Left renal pelvis (tissue), 4 donors: ENCODE measurements around the gene DOCK1. TPM values are rescaled to one million over a fixed set of nuclear protein-coding genes. Genes with fewer than 3 reads are reported as not detected.

Source experiments
- DNase-seq, 4 donors: peaks; one replicate each; pipeline ENCODE4 v3.0.0-alpha.2; 2013; ENCODE audit warnings: low read depth in 4 of 4, low spot score in 3 of 4
- polyA plus RNA-seq, 4 donors: library from polyadenylated mRNA; unstranded; fragments of 120-200 nt; gene quantifications; one replicate each; pipeline ENCODE4 v1.2.1, GENCODE V29; 2013; ENCODE audit not compliant: insufficient read length in 4 of 4

DOCK1 gene
- polyA plus RNA-seq, 4 donors: 62.7 to 68.3 (median 66.4) TPM

DNA sequence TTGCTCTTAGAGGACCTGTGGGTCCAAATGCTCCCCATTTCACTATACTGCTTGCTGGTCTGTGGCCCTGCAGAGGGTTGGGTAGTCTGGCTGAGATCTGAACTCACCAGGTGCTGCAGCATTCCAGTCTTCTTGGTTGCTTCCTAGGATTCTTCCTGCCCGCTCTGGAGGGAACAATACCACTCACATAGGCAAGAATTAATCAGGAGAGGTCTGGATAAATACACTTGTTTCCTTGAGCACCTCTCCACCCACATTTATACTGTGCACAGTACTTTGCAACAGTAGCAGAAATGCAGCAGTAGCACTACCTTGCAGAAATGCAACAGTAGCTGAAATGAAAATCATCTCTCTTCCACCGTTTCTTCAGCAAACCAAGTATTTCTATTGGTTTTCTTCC, 165.9 kb downstream of the DOCK1 start:
- DNase-seq: no peak

DNA sequence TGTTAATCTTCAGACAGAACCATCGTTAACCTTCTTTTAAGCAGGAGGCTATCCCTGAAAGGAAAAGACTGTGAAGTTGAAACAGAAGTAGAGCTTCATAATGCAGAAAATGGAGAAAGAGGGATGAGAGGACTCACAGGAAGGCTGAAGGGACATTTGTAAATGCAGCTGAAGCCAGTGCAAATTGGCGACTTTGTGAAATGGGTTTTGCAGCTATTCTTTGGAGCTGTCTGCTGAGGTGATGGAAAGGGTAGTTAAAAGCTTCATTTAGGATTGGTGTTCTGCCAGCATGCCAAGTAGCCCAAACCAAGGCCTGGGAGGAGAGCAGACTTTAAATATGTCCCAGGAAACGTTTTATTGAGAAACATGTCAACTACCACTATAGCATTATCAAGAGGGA, 168.4 kb downstream of the DOCK1 start:
- DNase-seq: no peak

DNA sequence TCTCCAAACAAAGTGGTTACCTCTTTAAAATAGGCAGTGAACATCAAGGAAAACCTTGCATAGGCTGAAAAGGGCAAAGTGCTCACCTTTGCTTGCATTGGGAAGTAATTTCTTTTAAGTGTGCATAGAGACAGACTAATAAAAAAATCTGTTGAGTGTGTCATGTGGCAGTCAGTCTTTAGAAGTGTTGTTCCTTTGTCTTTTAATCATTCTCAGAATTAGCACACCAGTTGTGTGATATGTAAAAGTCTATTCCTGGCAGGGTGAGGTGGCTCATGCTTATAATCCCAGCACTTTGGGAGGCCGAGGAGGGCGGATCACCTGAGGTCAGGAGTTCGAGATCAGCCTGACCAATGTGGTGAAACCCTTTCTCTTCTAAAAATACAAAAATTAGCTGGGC, 174.2 kb downstream of the DOCK1 start:
- DNase-seq: no peak

DNA sequence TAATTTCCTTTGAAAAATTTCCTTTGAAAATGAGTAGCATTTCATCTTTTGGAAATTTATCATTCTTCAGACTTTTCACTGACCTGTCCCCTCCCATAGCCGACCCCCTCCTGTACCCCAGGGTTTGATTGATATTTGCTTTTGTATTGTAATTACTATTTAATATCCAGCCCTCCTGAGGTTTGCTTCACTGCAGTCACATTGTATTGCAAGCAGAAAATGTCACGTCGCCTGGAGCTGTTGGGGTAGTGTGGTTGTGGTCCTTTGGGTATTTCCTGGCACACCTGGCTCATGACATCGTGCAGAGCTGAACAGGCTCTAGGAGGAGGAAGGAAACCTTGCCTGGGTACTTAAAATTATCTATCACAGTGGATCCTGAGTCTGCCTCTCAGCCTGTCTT, 175.1 kb downstream of the DOCK1 start:
- no peak for DNase-seq

DNA sequence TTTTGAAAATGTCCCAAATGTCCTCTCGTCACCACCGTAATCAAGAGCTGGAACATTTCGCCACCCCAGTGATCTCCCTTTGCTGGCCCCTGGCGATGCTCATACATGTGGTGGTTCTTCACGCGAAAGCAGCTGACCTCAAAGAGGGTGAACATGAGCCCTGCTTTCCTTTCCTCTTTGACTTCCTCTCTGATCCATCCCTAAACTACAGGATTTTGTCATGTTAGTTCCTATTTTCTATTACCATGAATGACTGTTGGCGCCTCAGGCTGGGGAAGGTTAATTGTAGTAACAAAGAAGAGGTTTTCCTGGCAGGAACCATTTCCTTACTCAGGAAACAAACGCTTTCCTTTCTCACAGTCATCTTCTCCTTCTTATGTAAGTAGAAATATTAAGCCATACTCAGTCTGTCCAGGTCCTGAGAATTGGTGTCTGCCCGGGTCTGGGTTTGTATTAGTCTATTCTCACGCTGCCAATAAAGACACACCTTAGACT, 176.7 kb downstream of the DOCK1 start:
- no peak for DNase-seq

DNA sequence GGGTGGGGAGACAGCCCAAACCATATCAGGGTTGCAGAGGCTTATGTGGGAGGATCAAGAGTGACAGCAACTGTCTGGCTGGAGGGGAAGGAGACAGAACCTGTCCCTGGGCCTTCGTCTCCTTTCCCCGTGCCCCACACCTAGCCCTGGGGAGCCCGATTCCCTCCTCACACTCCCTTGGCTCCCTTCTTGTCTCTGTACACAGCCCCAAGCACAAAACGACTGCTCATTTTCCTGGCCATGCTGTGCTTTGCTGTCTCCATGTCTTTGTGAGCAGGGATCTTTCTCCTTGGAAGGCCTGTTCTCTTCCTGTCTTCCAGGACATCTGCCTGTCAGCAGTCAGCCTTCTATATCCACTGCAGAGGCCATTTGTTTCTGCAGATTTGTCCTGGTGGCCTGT, 177.4 kb downstream of the DOCK1 start:
- DNase-seq: no peak

DNA sequence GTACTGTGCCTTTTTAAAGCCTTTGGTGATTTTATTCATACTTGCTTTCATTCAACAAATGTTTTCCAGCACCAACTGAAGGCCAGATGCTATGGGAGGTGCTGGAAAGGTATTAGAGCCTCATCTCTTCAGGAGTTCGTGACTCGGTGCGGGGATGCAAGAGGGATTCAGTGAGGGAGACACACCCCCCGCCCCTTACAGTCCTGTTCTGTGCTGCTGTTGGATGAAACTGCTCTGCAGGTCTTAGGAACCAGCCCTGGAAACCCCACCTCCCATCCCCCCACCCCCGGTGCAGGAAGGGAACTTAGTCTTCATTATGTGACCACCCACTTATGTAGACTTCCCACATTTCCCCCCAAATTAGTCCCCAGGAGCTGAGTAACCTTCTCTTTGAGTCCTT, 180.7 kb downstream of the DOCK1 start:
- no peak for DNase-seq

DNA sequence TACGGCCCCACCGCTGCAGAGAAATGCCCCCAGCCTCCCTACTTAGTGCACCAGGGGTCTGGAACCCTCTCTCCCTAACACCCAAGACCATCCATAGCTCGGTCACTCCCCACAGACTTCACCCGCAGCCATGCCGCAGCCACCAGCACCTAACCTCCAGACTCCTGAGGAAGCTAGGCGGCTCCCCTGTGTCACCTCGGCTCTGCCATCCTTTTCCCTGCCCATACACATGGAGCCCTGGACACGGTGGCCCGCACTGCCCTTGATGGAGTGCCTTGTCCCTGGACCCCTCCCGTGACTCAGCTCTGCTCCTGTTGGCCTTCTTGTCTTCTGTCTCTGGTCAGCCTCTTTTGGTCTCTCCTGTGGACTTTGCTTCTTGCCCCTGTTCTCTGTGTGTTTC, 183.7 kb downstream of the DOCK1 start:
- no peak for DNase-seq

DNA sequence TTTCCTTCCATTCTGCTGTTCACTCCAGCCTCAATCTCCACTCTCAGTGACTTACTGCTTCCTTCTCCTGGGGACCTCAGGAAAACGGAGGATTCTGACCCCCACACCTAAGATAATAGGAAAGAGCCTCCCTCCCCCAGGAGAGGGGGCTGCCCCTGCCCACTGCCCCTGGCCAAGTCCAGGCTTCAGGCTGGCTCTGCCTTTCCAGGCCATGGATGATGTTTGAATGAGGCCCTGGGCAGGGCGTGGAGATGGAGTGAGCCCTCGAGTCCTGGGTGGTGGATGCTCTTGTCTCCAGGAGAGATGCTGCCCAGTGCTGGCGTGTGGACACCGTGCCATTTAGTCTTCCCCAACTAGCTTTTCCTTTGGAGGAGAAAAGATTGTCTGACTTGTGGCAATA, 184.2 kb downstream of the DOCK1 start:
- DNase-seq: no peak

DNA sequence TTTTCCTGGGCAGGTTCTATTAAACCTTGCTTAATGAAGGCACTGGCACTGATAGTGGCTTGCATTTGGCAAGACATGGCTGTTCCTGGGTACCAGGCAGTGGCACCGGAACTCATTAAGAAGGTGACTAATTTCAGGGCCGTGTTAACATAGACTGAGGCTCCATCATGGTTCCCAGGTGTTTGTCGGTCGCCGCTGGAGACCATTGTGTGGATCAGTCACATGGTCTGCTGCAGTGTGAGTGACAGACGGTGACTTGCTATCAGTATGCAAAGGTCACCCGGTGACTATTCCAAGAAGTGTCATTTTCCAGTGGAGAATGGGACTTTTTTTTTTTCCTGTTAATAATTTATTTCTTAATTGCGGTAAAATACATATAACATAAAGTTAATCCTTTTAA, 184.9 kb downstream of the DOCK1 start:
- no peak for DNase-seq

DNA sequence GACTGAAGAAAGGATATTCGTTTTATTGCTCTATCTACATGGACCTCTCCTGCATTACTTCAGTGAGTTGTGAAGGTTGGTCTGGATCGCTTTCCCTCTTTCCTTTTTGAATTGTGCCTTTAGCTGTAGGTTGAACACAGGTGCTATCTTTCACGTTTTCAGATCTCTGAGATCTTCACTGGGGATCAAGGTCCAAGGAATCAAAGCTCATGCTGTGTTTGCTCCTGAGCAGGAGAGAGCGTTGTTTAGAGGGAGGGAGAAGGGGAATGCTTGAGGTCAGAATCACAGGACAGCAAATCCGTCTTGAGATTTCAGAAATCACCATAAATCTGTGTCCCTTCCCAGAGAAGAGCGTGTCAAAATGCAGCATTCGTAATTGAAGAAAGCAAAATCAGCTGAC, 186.1 kb downstream of the DOCK1 start:
- DNase-seq: no peak

DNA sequence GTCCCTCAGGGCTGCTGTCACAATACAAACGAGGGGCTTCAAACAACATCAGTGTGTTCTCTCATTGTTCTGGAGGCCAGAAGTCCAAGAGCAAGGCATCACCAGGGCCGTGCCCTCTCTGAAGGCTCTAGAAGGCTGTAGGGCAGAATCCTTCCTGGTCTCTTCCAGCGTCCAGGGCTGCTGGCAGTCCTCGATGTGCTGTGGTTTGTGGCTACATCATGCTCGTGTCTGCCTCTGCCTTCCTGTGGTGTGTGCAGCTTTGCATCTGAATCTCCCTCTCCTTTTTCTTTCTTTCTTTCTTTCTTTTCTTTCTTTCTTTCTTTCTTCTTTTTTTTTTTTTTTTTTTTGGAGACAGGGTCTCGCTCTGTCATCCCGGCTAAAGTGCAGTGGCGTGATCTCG, 187.7 kb downstream of the DOCK1 start:
- DNase-seq: no peak

DNA sequence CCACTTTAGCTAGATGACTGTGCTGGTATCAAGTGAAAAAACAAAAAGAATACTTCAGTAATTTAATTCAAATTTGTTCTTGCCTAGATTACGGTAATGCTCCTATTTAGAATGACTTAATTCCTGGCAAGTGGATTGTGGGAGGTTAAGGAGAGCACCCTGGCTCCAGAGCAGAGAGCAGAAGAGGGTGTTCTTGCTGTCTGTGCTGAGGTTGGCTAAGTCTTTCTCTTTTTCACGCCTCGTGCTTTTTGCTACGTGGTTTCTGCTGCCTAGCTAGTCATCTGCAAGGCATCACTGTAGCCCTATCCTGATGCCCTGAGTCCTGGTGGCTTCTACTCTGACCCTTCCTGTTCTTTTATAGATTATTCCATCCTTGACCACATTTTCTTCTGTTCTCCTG, 189.8 kb downstream of the DOCK1 start:
- DNase-seq: no peak

DNA sequence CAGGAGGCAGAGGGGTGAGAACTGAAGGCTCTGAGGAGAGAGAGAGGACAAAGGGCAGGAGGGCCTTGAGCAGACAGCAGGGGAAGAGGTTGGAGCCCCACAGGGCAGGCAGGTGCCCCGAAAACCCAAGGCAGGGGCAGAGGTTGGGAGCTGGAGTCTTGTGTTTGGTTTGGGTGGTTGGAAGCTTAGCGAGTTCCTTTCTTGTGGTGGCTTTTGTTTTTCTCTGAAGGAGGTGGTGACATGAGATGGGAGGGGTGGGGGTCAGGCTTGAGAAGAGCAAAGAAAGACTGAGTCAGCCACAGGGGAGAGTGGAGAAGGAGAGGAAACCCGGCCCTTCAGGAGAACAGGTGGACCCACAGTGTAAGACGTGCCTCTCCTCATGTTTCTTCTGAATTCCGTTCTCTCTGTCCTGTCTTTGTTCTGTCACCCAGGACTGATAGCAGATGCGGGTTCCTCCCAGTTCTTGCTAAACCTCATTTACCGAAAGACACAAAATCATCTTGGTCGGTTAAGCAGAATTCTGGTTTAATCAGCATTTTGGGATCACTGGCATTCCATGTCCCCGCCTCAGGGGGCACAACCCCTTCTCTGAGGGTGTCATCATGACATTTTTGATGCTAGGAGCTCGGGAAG, 195.9 kb downstream of the DOCK1 start:
- no peak for DNase-seq

DNA sequence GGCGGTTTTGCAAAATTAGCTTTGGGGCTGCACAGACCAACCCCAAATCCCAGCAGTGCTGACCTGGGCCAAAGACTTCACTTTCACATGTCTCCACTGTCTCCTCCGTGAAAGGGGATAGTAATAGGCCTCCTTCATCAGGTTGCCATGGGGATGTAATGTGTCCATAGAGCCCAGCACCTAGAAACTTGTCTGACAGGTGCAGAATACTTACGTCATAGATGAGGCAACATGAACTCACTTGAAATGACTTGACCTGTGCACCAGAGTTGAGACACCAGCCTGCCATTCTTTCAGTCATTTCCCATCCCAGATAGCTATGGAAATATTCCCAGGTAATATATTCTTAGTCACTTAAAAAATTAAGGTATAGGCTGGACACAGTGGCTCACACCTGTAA, 196.9 kb downstream of the DOCK1 start:
- DNase-seq: no peak

DNA sequence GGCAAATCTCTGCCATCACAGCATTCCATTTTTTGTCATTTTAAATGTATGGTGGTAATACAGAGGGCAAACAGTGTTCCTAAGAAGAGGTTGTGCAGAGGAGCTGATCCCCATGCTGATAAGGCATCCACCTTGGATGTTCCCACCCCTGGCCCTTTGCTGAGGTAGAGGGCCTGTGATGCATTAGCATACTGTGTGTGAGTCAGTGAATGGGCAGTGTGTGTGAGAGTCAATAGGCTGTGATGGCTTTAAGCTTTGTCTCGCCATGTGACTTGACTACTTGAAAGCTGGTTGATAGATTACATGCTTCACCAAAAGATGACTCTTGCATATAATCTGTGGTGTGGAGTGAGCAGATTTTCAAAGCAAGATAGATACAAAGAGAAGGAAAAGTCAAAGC, 209.9 kb downstream of the DOCK1 start:
- DNase-seq: no peak

DNA sequence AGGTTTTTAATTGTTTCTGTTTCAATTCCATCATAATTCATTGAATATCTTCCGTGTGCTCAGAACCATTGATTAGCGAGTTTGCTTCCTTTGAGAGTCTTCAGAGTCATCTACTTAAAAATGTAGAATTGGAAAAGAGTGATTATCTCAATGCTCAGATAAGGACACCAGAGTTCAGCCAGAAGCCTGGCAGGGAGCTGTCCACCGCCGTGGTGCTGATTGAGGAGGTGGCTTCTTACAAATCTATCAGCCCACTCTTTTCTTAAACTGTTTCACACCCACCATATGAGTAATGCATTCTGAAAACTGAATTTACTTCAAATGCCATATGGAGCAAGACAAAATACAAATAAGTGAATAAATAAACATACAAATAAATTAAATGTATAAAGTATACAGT, 211.9 kb downstream of the DOCK1 start:
- peak; percentile 18 to 47 (median 36) for DNase-seq

DNA sequence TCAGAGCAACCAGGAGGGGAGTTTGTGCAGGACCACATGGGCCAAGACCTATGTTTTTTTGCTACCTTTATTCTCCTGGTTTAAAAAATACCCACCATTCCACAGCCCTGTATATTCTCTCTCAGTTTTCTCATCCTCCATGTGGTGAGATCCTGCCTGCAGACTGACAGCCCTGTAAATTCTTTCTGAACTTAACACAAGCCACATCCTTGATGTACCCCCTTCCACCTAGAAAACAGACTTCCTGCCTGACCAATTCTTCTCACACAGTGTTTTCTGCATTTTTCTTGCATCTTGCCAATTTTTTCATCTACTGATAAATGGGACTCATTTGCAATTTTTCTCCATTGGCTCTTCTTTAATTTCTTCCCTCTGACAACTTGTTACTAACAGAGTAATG, 212.8 kb downstream of the DOCK1 start:
- DNase-seq: no peak

DNA sequence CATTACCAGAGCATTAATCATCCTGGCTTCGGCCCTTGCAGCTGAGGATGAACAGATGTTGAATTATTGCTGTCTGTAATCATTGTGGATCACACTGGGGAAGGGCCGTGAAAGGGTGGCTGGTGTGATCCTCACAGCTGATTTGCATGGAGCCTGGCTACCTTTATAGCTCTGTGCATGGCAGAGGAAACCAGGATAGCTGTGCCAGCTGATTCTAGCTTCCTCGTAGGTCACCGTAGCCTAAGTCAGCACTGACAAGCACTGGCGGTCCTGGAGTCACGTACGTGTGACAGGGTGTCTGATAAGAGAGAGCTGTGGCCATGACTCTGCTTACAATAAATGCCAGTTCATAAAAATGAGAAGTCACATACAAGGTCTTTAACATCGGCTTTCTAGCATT, 214.7 kb downstream of the DOCK1 start:
- DNase-seq: no peak

DNA sequence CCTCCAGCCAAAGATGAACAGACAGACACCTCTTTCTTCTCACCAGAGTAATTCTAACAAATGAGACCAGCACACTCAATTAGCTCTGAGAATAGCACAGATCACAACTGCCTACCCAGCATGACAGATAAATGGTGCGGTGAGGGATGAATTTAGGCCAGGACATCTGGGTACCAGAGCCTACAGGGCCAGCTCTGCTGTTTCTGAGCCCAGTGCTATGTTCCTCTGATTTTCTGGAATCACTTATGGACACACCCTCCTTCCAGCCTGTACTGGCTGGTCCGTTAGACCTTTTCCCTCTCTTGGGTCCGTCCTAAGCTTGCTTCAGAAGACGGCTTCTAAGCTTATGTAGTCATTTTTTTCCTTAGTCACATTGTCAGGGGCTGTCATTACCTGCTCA, 217.6 kb downstream of the DOCK1 start:
- DNase-seq: no peak

DNA sequence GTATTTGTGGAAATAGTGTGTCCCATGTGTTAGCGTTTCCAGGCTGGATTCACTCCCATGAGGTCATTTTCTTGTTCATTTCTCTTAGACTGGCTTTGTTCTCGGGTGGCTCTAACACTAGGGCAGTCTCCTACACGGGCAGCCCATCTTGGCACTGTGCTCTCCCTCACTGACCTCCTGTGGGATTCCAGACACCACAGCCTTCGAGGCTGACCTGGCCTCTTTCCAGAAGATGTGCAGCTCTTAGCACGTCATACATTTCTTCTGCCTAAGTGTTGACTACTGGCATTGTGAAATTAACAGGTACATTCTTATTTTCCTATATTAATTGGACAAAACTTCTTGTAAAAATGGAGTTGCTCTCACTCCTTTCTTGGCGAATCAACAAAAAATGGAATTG, 218.4 kb downstream of the DOCK1 start:
- DNase-seq: no peak

DNA sequence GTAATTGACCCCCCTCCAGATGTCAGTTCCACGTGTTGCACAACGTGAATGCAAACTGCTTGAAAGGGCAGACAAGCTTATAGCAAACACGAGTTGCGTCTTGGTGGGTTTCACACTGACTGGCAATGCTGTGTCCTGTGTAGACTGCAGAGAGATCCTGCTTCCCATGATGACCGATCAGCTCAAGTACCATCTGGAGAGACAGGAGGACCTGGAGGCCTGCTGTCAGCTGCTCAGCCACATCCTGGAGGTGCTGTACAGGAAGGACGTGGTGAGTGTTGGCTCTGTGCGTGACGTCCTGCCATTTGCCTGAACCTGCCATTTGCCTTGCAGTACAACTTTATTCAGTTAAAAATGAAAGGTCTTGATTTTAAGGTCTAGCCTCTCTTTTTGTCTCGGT, 220.1 kb downstream of the DOCK1 start:
- no peak for DNase-seq

DNA sequence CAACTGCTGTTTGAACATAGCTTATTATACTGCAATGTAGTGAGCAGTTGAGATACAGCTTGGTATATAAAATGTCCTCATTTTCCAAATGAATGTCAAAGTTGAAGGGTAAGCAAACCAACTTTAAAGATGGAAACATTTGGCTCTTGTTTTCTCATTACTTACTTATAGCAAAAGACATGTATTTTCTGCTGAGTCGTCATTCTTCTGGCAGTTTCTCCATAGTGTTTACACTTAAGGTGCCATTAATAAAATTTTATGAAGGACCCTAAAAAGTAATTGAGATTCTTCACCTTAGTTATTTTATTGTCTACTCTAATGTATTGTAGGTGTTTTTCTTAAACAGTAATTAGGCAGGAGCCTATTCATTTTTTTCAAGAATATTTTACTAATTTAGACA, 222.6 kb downstream of the DOCK1 start:
- no peak for DNase-seq
